Loucy (cell line): ENCODE data around the gene TIAM2.

Source experiments
- CTCF ChIP-seq: fragments of 200-600 bp; sonication (generic); conservative IDR thresholded peaks from 2 replicates; pipeline ENCODE4 v1.5.1; 2014; ENCODE audit warnings: mild to moderate bottlenecking, antibody characterized with exemption, low read length
- EZH2phosphoT487 ChIP-seq: fragments of 200-600 bp; IDR thresholded peaks from 2 replicates; pipeline ENCODE4 v1.6.1; 2018; ENCODE audit warnings: antibody characterized with exemption, mild to moderate bottlenecking, moderate library complexity, borderline replicate concordance

GRCh38 chr6:154962753-154963152, 32.4 kb upstream of the TIAM2 start:
- TF ChIP-seq CTCF (no peak), EZH2phosphoT487 (no peak)
